ENCODE measurements around the gene DPP6.
"Not testable (repeated sequence)": the region's sequence is repeated elsewhere in the genome, so short reads cannot be mapped to it uniquely, and the experiment has no call there.

GRCh38 chr7:154050394-154050793 lies 1.8 kb upstream of the DPP6 start:
- TF ChIP-seq MXD4 (CRISPR knock-in tag; IDR thresholded peaks at IDR 0.05; ENCODE audit: borderline replicate concordance); CTCF (IDR thresholded peaks at IDR 0.05); ZNF121 (CRISPR knock-in tag; IDR thresholded peaks at IDR 0.05); MLX (CRISPR knock-in tag; IDR thresholded peaks at IDR 0.05); ETV6 (CRISPR knock-in tag; IDR thresholded peaks at IDR 0.05); USF2 (CRISPR knock-in tag; IDR thresholded peaks at IDR 0.05); SMAD3 (CRISPR knock-in tag; IDR thresholded peaks at IDR 0.05; ENCODE audit: borderline replicate concordance); TCF7 (CRISPR knock-in tag; IDR thresholded peaks at IDR 0.05; ENCODE audit: low read depth); NFE2L1 (CRISPR knock-in tag; IDR thresholded peaks at IDR 0.05); JAZF1 (CRISPR knock-in tag; IDR thresholded peaks at IDR 0.05); JUN (CRISPR knock-in tag; IDR thresholded peaks at IDR 0.05); NFYB (CRISPR knock-in tag; conservative IDR thresholded peaks at IDR 0.05; ENCODE audit: low read depth); CREM (CRISPR knock-in tag; IDR thresholded peaks at IDR 0.05): not testable (repeated sequence)
